H1 (cell line): ENCODE data around the gene PLIN1. TPM values are rescaled to one million over a fixed set of nuclear protein-coding genes. Genes with fewer than 3 reads are reported as not detected.

Experiments used
- CTCF ChIA-PET: fragments of 300-600 bp; sonication (Branson Sonifier 250); formaldehyde crosslinking; loops from one replicate; lab custom pipeline; 2021; ENCODE audit not compliant: partially characterized antibody; lab: Charles Lee
- POLR2A ChIA-PET: fragments of 300-600 bp; sonication (Branson Sonifier 250); formaldehyde crosslinking; loops from one replicate; lab custom pipeline; 2021; ENCODE audit warnings: inconsistent platforms; ENCODE audit not compliant: partially characterized antibody; lab: Charles Lee
- DNase-seq, 2 experiments: peaks; one replicate each; pipeline versions ENCODE4 v3.0.0 to v3.0.0-alpha.2; 2010 to 2022; ENCODE audit warnings: low spot score in 2 of 2, low read depth in 1 of 2, mixed read lengths in 1 of 2
- FAIRE-seq: peaks from 2 replicates; lab custom pipeline; 2011; peaks lifted over from hg19 to GRCh38; lab: Jason Lieb, UNC
- H2AFZ ChIP-seq: 2 replicates; pipeline ENCODE4 v1.8.1; 2012; ENCODE audit warnings: low read length, inconsistent platforms
- H2AK5ac ChIP-seq: 2 replicates; pipeline ENCODE4 v1.6.1; 2013; ENCODE audit warnings: low read depth, low read length
- H2BK120ac ChIP-seq: replicated peaks from 2 replicates; pipeline ENCODE3; 2013; ENCODE audit warnings: low read depth, low read length, inconsistent platforms
- H2BK12ac ChIP-seq: 2 replicates; pipeline ENCODE4 v1.6.1; 2013; ENCODE audit warnings: low read depth, low read length
- H2BK15ac ChIP-seq: 2 replicates; pipeline ENCODE4 v1.6.1; 2013; ENCODE audit warnings: low read length
- H2BK20ac ChIP-seq: 2 replicates; pipeline ENCODE4 v1.6.1; 2013; ENCODE audit warnings: low read length
- H2BK5ac ChIP-seq: 2 replicates; pipeline ENCODE4 v1.6.1; 2013; ENCODE audit warnings: low read depth, low read length
- H3K14ac ChIP-seq: 2 replicates; pipeline ENCODE4 v1.6.1; 2013; ENCODE audit warnings: inconsistent platforms; ENCODE audit not compliant: insufficient read length
- H3K18ac ChIP-seq: 2 replicates; pipeline ENCODE4 v1.6.1; 2013; ENCODE audit warnings: low read length; ENCODE audit errors: extremely low read depth
- H3K23ac ChIP-seq: 2 replicates; pipeline ENCODE4 v1.6.1; 2013; ENCODE audit warnings: inconsistent platforms; ENCODE audit not compliant: insufficient read length
- H3K23me2 ChIP-seq: 2 replicates; pipeline ENCODE4 v1.6.1; 2013; ENCODE audit warnings: low read depth, low read length
- H3K27ac ChIP-seq: 2 replicates; pipeline ENCODE4 v1.6.1; 2011; ENCODE audit warnings: low read depth, low read length, inconsistent platforms
- H3K27me3 ChIP-seq, 4 experiments: replicated peaks in 1 of 4; 1 replicate in 1 of 4; 2 replicates in 3 of 4; pipeline versions ENCODE4 v1.6.1 to v1.8.1; 2011 to 2013; ENCODE audit warnings: low read length in 3 of 4, mild to moderate bottlenecking in 3 of 4, inconsistent platforms in 2 of 4, mixed read lengths in 2 of 4, moderate library complexity in 1 of 4; ENCODE audit not compliant: control insufficient read depth in 3 of 4, insufficient read depth in 3 of 4; ENCODE audit errors: extremely low read depth in 1 of 4
- H3K36me3 ChIP-seq, 4 experiments: 2 replicates each; pipeline versions ENCODE4 v1.6.1 to v1.8.1; 2011 to 2013; ENCODE audit warnings: mild to moderate bottlenecking in 4 of 4, low read length in 3 of 4, moderate library complexity in 2 of 4, control low read depth in 1 of 4, inconsistent platforms in 1 of 4; ENCODE audit not compliant: insufficient read depth in 4 of 4, control insufficient read depth in 2 of 4
- H3K4ac ChIP-seq: replicated peaks from 2 replicates; pipeline ENCODE3; 2013; ENCODE audit warnings: low read length, low read depth, mixed read lengths, inconsistent platforms; ENCODE audit not compliant: insufficient read length
- H3K4me1 ChIP-seq, 4 experiments: replicated peaks in 1 of 4; 1 replicate in 1 of 4; 2 replicates in 3 of 4; pipeline versions ENCODE4 v1.6.1 to v1.8.1; 2011 to 2013; ENCODE audit warnings: low read length in 3 of 4, inconsistent platforms in 2 of 4, mixed read lengths in 1 of 4; ENCODE audit not compliant: insufficient read depth in 4 of 4, control insufficient read depth in 3 of 4
- H3K4me2 ChIP-seq, 2 experiments: 2 replicates each; pipeline versions ENCODE4 v1.6.1 to v1.8.1; 2011 to 2013; ENCODE audit warnings: low read depth in 2 of 2, low read length in 2 of 2, control low read depth in 1 of 2, inconsistent platforms in 1 of 2, mild to moderate bottlenecking in 1 of 2; ENCODE audit not compliant: insufficient read depth in 1 of 2
- H3K4me3 ChIP-seq, 4 experiments: fragments of 200-600, 300-600 bp in 1 of 4; sonication (generic), shearing (Covaris generic), sonication (Bioruptor Twin) in 1 of 4; 2 replicates each; pipeline versions ENCODE4 v1.5.1 to v1.8.1; 2011 to 2016; ENCODE audit warnings: low read length in 4 of 4, low read depth in 3 of 4, control low read depth in 2 of 4, inconsistent platforms in 2 of 4, mild to moderate bottlenecking in 2 of 4, mixed read lengths in 1 of 4, moderate library complexity in 1 of 4; ENCODE audit not compliant: insufficient read depth in 2 of 4; ENCODE audit errors: extremely low read depth in 1 of 4
- H3K56ac ChIP-seq: replicated peaks from 2 replicates; pipeline ENCODE3; 2013; ENCODE audit warnings: low read depth, mild to moderate bottlenecking, mixed read lengths, low read length, inconsistent platforms; ENCODE audit not compliant: insufficient read length
- H3K79me1 ChIP-seq: 2 replicates; pipeline ENCODE4 v1.6.1; 2013; ENCODE audit warnings: low read depth, low read length, control low read depth
- H3K79me2 ChIP-seq, 2 experiments: 2 replicates each; pipeline versions ENCODE4 v1.6.1 to v1.8.1; 2012 to 2013; ENCODE audit warnings: low read length in 2 of 2, mild to moderate bottlenecking in 2 of 2, inconsistent platforms in 1 of 2; ENCODE audit not compliant: insufficient read depth in 2 of 2, control insufficient read depth in 1 of 2
- H3K9ac ChIP-seq, 4 experiments: replicated peaks in 1 of 4; 1 replicate in 1 of 4; 2 replicates in 3 of 4; pipeline versions ENCODE4 v1.6.1 to v1.8.1; 2011 to 2013; ENCODE audit warnings: low read depth in 3 of 4, low read length in 3 of 4, control low read depth in 2 of 4, mild to moderate bottlenecking in 2 of 4, moderate library complexity in 2 of 4, inconsistent platforms in 1 of 4; ENCODE audit errors: extremely low read depth in 1 of 4
- H3K9me3 ChIP-seq, 2 experiments: 2 replicates each; pipeline versions ENCODE4 v1.6.1 to v1.8.1; 2012 to 2013; ENCODE audit warnings: mild to moderate bottlenecking in 2 of 2, moderate library complexity in 2 of 2, control low read depth in 1 of 2, inconsistent platforms in 1 of 2, low read depth in 1 of 2, low read length in 1 of 2, mixed read lengths in 1 of 2; ENCODE audit not compliant: insufficient read depth in 2 of 2
- H4K20me1 ChIP-seq, 2 experiments: replicated peaks in 1 of 2; 2 replicates each; pipeline versions ENCODE3 to v1.8.1; 2011 to 2013; ENCODE audit warnings: inconsistent platforms in 2 of 2, low read length in 2 of 2, mild to moderate bottlenecking in 1 of 2; ENCODE audit not compliant: insufficient read depth in 2 of 2, control insufficient read depth in 1 of 2
- H4K5ac ChIP-seq: 2 replicates; pipeline ENCODE4 v1.6.1; 2013; ENCODE audit warnings: low read length, low read depth, mixed read lengths, inconsistent platforms; ENCODE audit not compliant: insufficient read length
- H4K8ac ChIP-seq: 2 replicates; pipeline ENCODE4 v1.8.0; 2013; ENCODE audit warnings: mild to moderate bottlenecking, moderate library complexity, low read length, inconsistent platforms; ENCODE audit not compliant: insufficient read depth; ENCODE audit errors: extremely low read depth
- H4K91ac ChIP-seq: replicated peaks from 2 replicates; pipeline ENCODE3; 2013; ENCODE audit warnings: low read length, mixed read lengths, inconsistent platforms; ENCODE audit not compliant: insufficient read length
- CTCF ChIP-seq, 3 experiments: IDR thresholded peaks; 1 replicate in 2 of 3; 2 replicates in 1 of 3; pipeline versions ENCODE4 v1.5.1 to v1.6.1; 2011; ENCODE audit warnings: low read length in 3 of 3, mild to moderate bottlenecking in 3 of 3, inconsistent platforms in 2 of 3, low read depth in 1 of 3, moderate library complexity in 1 of 3; ENCODE audit not compliant: insufficient read depth in 1 of 3; ENCODE audit errors: control extremely low read depth in 1 of 3
- E2F6 ChIP-seq: IDR thresholded peaks from 2 replicates; pipeline ENCODE4 v1.6.1; 2012; ENCODE audit warnings: inconsistent platforms
- KDM4A ChIP-seq: IDR thresholded peaks from one replicate; pipeline ENCODE4 v1.7.1; 2012; ENCODE audit warnings: low read depth, mild to moderate bottlenecking, moderate library complexity, low read length, inconsistent platforms; ENCODE audit not compliant: severe bottlenecking
- WGBS, 2 experiments: shearing (Covaris generic) in 1 of 2; methylation state at CpG; one replicate each; pipeline versions ENCODE4 v1.1.6 to v1.1.7; 2013 to 2015; ENCODE audit warnings: low lambda C conversion rate in 2 of 2, mixed read lengths in 2 of 2, inconsistent platforms in 1 of 2, low coverage in 1 of 2, missing lambda C conversion rate in 1 of 2; ENCODE audit not compliant: insufficient replicate concordance in 2 of 2, insufficient coverage in 1 of 2, insufficient read length in 1 of 2; ENCODE audit errors: extremely low coverage in 1 of 2, missing lambda C conversion rate in 1 of 2; 5-methylcytosine and 5-hydroxymethylcytosine counted together
- polyA plus RNA-seq, 7 experiments: library from polyadenylated mRNA; depleted of rRNA in 3 of 7; stranded (reverse) in 5 of 7; unstranded in 2 of 7; fragments of >200 nt in 5 of 7; fragments of 200-250 nt in 2 of 7; gene quantifications; 1 replicate in 5 of 7; 2 replicates in 1 of 7; 4 replicates in 1 of 7; pipeline versions ENCODE4 v1.2.1 to v1.2.3, GENCODE V29; 2011 to 2013; ENCODE audit warnings: missing spikeins in 2 of 7, mixed read lengths in 2 of 7
- total RNA-seq: library from RNA; stranded (reverse); fragmentation: NEBNext Ultra II Directional; extraction: Animal tissue kit (Norgen Biotek cat#: 25700); gene quantifications from 2 replicates; pipeline ENCODE4 v1.2.1, GENCODE V29; 2021

PLIN1 gene
- total and polyA plus RNA-seq, 2 of the 8 experiments (the other 6 are each of a cell fraction or from before 2014, with no cell fraction given) = 0.33 TPM; not detected in 1

DNA sequence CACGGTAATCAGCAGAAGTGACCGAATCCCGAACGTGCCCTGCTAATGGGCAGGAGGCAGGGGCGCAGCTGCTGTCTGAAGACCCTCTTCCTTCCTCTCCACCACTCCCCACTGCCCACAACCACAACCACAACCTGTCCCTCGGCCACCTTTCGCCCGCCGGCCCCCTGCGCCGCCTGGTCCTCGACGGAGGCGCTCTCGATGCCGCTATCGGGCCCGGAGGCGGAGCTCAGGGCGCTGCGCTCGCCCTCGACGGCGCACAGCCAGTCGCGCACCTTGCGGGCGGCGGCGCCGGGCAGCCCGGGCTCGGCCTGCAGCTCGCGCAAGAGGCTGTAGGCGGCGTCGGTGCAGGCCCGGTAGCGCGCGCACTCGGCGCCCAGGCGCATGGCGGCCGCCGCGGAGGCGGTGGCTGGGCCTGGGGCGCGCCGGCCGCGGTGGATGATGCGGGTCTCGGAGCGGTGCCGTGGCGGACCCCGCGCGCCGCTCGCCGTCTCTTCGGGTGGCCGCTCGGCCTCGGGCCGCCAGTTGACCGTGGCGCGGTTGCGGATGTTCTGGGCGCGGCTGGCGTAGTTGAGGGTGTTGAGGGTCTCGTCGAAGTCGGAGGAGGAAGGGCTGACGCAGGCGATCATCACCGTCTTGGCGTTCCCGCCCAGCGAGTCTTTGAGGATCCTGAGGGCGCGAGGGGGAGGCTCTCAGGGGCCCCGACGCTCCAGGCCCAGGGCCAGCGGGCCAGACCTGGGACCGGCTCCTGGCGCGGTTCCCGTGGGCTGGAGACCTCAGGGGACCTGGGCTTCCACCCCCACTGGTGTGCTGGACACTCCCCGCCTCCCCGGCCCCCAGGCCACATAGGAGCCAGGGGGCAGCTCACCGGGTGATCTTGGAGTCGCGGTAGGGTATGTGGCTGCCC lies 30.8 kb downstream of the PLIN1 start:
- Histone ChIP-seq H4K20me1 (peaks cover 0 to 9% of the 10 kb centered on the region in 2 experiments), H4K5ac (no peak overlapping the region), H3K56ac (no peak overlapping the region), H3K4me3 (no peak overlapping the region), H3K9me3 (no peaks in the 10 kb centered on the region), H3K79me1 (peaks cover 8% of the 10 kb centered on the region; the same call in 1 of the 2 replicates), H3K23me2 (no peaks in the 10 kb centered on the region), H2BK120ac (no peak overlapping the region), H3K18ac (no peak overlapping the region), H4K91ac (no peak overlapping the region), H3K23ac (no peak overlapping the region), H3K79me2 (peaks cover 0 to 6% of the 10 kb centered on the region in 2 experiments; a peak in 2 of 4 replicates), H3K36me3 (peaks cover 0 to 18% (median 9%) of the 10 kb centered on the region in 4 experiments; a peak in 5 of 8 replicates), H2AK5ac (no peak overlapping the region), H2BK20ac (no peak overlapping the region), H2BK5ac (no peak overlapping the region), H3K4me1 (no peaks in the 10 kb centered on the region), H4K8ac (peak overlapping the region; percentile 85; the same call in 1 of the 2 replicates), H3K14ac (no peak overlapping the region), H2BK15ac (no peak overlapping the region), H2BK12ac (no peak overlapping the region), H3K27ac (no peak overlapping the region), H3K4me2 (peak overlapping the region in 1 of 2 experiments; percentile 10; a peak in 1 of 4 replicates), H3K4ac (no peak overlapping the region), H3K9ac (no peak overlapping the region), H2AFZ (no peak overlapping the region), H3K27me3 (no peaks in the 10 kb centered on the region)
- DNase-seq (peak in 1 of 2 experiments; percentile 46), FAIRE-seq (no peak)
- WGBS, 2 experiments = 87% methylated on average over 94 of the region's 102 CpGs; no CpG with 5 or more reads in 1 of the 2 experiments
- ChIA-PET CTCF (interaction anchor here (0.6 to 5.1 kb wide), 9 partner anchors 10 to 156 kb away, joined by 3 to 43 read pairs (median 7); no protein-coding TSS in a partner anchor), POLR2A (interaction anchor here (0.9 to 1.3 kb wide), 2 partner anchors 18 to 23 kb away, joined by 3 read pairs; no protein-coding TSS in a partner anchor)
- TF ChIP-seq E2F6 = peak; percentile 28; the same call in 1 of the 2 replicates
- 0 out of 4 replicates have a peak, but pooled peaks of 1 of the 3 experiments have one; percentile 9 for TF ChIP-seq CTCF (IDR thresholded peaks at IDR 0.05; ENCODE audit: control extremely low read depth in 1 of 3, insufficient read depth in 1 of 3, low read depth in 1 of 3, low read length in 3 of 3)
- TF ChIP-seq KDM4A = no peak
